Stimulated activated CD8-positive, alpha-beta memory T cell treated with anti-CD3 and anti-CD28 coated beads, Interleukin-7, amount 100 ng/mL, for 4 hours (primary cell): Measurements from ENCODE around the gene MTA1.

Experiments
- DNase-seq, 2 donors: peaks; one replicate each; pipeline ENCODE4 v3.0.0-alpha.2; 2020; ENCODE audit warnings: low read depth in 2 of 2

Gene MTA1

DNA sequence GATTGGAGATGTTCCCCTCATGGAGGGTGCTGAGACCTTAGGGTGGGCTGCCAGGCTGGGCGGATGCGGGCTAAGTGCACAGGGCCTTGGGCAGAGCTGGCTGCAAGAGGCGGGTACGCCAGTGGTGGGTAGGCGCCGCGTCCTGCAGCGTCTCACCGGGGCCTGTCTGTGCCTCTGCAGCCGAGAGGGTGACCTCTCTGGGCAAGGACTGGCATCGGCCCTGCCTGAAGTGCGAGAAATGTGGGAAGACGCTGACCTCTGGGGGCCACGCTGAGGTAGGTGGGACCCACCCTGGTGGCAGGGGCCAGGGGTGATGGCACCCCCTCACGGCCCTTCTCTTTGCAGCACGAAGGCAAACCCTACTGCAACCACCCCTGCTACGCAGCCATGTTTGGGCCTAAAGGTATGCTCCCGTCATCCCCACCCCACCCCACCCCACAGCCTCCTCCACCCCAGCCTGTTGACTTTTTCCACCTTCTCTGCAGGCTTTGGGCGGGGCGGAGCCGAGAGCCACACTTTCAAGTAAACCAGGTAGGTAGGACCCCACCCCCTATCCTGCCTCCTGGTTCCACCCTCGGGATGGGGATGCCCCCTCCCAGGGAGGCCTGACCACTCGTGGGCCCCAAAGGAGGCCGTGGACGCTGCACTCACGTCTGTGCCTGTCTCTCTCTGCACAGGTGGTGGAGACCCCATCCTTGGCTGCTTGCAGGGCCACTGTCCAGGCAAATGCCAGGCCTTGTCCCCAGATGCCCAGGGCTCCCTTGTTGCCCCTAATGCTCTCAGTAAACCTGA lies 68.6 kb downstream of the MTA1 start:
- no peak for DNase-seq

DNA sequence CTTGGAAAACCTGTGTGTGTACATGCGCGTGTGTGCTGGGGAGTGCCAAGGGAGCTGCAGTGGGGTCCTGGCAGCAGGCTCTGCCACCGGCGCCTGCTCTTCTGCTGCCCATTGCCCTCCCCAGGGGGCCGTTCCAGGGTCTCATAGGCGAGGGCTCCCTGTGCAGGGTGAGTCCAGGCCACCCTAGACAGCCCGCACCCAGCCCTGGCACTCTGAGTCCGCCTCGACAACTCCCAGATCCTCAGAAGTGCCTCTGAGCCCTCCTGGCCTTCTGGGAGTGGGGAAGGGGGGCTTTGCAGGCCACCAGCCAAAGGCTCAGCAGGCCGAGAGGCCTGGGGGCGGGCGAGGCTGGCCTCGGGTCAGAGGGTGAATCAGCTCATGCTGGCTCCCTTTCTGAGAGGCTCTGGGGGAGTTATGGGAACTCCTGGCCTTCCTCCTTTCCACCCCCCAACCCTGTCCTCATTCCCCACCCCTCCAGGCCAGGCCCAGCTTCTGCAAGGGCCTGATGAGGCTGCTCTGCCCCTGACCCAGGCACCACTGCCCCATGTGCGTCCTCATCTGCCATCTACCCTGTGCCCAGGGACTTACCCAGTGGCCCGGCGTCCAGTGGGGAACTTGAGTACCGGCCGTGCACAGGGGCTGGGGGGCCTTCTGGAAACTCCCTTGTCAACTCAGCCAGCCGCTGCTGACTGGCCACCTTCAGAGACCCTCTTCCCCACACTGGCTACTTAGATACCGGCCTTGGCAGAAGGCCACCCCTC lies 69.3 kb downstream of the MTA1 start:
- no peak for DNase-seq

DNA sequence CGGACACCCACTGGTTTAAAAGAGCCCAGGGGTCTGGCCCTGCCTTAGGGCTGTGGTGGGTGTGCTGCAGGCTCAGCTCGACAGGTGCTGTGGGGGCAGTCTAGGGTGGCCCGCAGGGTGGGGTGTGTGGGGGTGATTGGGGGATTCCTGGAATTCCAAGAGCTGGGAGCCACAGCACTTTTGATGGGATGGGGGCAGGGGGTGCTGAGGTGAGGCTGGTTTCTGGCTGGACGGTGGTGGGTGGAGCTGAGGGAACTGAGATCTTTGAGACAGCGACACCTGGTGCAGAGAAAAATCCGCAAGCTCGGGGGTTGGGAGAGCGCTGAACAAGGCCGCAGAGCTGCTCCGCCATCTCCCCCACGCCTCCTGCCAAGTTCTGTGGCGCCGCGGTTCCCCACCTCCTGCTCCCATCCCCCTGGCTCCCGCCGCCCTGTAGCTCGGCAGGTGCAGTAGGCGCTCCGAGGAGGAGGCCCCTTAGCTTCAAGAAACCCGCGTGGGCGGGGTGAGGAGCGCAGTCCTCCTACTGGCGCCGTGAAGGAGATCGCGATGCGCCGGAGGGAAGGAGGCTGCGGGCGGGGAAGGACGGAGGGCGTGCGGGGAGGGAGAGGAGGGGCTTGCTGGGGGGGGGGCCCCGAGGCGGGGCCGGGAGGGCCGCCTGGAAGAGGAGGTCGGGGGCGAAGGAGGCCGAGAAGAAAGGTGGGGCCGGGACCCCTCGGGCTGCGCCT lies 70.1 kb downstream of the MTA1 start:
- DNase-seq = peak; percentile 73 to 81

DNA sequence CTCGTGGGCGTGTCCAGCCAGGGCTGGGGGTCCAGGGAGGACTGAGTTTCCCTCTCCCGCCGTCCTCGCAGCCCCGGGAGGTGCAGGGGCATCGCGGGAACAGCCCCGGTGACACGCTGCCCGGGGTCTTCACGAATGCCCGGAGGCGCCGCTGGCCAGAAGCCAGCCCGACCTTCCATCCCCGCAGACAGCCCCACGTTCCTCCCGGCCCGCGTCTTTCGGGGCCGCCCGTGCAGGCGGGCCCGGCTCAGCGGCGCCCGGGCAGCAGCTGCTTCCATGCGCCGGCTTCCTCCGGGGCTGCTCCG lies 70.6 kb downstream of the MTA1 start:
- DNase-seq = no peak

DNA sequence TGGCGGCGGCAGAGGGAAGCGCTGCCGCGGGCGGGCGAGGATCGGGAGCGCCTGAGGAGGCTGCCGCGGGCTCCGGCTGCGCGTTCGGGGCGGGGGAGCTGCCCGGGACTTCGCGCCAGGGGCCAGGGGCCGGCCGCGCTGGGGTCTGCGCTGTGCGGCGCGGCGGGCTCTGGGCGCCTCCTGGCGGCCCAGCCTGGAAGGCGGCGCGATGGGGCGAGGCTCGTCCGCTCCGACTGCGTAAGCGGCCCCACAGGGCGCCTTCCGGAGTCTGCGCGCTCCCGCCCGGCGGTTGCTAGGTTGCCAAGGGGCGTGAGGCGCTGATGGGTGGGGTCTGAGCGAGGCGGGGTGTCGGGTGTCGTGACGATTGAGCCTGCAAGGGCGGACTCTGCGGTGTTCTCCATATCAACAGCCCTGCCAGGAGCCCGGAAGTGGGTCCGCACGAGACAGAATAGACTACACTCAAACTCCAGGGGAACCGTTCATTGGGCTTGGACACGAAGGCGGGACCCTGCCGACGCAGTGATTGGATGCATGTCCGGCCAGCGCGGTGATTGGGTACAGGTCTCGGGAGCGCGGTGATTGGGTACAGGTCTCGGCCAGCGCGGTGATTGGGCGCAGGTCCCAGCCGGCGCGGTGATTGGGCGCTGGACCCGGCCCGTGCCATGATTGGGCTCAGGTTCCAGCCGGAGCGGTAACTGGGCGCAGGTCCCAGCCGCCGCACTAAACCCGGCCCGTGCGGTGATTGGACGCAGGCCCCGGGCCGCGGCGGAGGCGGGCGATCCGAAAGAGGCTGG lies 71.1 kb downstream of the MTA1 start, which contains the start of gene TEDC1:
TSS of gene TEDC1 (plus strand) at position 675 of the 794 bp plus-strand sequence. CDS start 130 bp downstream, outside the sequence.
- peak; percentile 99 for DNase-seq

DNA sequence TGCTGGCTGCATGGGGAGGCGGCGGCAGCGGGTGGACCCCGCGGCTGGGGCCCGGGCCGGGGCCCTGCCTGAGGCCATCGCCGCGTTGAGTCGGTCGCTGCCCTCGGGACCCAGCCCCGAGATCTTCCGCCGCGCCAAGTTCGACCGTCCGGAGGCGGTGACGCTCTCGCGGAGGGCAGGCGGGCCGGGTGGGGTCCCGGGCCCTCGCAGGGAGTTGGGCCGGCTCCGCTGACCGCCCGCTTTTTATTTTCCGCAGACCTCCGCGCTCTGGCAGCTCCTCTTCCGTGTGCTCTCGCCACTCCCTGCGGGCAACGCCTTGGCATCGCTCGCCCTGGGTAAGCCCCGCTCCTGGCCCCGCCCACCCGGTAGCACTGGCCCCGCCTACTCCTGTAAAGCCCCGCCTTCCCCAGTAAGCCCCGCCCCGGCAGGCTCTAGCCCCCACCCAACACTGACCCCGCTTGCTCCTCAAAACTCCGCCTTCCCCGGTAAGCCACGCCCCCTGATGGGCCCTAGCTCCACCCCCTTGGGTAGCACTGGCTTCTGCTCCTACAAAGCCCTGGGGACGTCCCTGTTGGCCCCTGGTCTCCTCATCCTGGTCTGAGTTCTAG lies 71.8 kb downstream of the MTA1 start:
- peak; percentile 75 for DNase-seq

DNA sequence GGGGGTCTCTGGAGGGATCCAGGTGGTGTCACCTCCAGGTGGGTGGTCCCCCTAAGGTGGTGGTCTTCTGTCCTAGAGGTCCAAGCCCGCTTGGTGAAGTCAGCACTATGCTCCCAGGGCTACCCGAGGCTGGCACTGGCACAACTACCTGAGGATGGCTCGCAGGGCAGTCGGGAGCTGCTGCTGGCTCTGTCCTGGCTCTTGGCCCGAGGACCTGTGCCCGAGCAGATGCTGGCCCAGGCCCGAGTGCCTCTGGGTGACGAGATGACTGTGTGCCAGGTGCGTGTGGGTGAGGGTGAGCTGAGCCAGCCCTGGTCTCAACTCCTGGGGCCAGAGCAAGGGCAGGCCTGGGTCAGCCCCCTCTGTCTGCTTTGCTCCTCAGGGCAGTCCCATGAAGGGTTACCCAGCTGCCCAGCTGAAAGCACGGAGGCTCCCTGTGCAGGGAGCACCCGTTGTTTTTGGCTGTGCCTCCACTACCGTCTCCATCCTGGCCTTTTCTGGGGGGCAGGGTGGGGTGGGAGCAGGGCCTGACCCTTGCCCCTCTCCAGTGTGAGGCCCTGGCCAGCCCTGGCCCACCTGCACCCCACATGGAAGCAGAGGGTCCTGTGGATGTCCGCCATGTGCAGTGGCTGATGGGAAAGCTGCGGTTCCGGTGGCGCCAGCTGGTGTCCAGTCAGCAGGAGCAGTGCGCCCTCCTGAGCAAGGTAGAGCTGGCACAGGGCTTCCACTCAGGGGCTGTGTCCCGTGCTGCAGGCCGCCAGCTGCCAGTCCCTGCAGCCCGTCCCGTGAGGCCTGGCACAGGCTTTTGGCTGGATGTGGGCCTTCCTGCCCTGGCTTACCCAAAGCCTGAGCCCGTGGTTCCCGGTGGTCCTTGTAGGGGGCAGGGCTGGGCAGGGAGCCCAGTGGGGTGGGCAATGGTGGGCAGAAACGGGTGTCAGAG lies 72.7 kb downstream of the MTA1 start:
- DNase-seq = no peak

DNA sequence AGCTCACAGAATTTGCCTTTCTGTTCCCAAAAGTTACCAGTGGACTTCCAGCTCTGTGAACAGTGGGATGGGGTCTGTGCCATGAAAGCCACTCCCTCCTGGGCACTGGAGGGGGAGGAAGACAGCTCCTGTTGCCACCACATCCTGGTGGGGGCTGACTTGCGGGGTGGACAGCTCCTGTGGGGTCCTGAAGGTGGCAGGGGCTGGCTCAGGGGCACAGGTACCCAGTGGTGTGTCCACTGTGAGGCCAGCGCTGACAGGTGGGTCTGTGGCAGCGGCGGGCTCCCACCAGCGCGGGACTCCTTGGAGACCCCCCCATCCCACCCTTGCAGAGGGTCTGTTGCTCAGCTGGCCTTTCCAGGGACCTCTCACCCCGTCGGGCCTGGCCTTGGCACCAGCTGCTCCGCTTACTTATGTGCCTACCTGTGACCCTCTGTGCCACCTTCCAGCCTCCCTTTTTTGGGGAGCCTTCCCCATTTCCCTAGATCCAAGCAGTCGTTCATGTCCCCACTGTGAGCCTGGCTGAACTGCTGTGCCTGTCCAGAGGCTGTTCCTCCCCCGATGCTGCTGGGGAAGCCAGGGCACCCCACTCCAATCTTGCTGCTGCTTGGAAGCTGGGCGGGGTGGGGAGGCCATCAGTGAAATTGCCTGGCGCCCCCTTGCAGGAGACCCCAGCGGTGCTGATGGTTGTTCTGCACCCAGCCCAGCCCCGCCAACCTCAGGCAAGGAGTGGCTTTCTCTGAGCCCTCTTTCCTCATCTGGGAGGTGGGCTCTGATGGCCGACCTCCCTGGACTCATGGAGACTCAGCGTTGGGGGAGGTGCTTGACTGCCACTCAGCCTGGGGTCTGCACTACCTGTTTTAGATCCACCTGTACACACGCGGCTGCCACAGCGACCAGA lies 73.6 kb downstream of the MTA1 start:
- DNase-seq = no peak

DNA sequence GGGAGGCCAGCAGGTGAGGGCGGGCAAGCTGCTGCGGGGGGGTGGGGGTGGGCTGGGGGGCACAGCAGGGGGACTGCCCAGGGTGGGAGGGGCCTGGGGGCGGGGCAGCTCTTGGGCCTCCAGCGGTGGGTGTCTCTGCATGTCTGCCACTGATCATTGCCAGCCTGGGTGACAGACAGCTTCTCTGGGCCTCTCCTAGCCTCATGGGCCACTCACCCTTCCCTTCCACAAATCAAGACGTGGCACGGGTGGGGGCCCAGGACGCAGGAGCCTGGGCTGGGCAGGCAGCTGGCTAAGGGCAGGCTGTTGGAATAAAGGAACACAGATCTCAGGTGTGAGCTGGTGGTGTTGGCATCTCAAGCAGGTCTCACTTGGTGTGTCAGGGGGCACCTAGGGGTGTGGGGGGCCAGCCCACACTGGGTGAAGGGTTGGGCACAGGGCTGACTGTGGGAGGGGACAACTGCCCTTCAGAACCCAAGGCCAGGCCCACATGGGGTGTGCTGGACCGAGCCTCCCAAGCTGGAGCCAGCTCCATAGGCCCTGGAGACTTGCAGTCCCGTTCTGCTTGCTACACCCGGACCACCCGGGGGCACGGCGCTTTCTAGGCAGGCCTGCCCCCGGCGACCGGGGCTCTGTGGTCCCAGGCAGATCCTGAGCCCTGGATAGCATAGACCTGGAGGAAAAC lies 74.4 kb downstream of the MTA1 start:
- DNase-seq = no peak

DNA sequence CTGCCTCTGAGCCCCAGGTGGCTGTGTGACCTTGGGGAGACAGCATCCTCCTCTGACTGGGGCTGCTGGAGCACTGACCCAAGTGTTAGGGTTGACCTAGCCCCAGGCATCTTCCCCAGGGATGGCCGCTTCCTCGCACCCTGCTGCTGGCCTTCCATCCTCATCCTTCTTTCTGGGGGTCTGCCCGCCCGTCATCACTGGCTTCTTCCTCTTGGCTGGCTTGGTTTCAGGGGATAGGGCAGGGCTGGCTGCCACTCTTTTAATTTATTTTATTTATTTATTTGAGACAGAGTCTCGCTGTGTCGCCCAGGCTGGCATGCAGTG lies 74.9 kb downstream of the MTA1 start:
- DNase-seq = no peak

DNA sequence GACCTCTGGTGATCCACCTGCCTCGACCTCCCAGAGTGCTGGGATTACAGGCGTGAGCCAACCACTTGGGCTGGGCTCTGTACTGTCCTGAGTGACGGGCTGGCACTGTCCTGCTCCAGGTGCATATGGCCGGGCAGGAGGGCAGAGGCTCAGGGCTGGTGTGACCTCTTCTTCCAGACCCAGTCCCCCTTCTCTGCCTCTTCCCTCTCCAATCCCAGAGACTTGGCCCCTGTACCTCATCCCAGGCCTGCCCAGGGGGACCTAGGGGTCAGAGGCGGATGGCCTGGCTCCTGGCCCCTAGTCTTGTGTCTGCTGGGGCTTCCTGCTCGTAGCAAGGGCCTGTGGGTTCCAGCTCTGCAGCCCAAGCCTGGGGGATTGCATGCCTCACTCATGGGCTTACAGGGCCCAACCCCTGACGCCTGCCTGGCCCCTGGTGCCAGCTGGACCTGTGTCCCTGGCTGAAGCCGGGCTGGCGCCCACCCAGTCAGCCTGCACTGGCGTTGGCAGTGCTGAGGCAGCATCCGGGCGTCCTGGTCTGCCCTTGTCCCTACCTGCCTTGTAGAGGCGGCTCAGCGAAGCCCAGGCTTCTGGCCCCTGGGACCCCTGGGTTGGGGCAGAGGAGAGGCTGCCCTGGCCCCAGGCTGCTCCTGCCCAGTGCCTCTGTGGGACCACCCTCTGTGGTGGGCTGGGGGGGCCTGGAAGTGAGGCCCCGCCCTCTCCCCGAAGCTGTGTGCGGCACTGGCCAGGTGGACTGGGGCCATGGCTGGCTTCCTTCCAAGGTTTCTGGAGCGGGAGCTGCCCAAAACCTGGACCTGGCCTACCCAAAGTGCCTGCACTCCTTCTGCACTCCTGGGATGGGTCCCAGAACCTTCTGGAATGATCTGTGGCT lies 75.7 kb downstream of the MTA1 start:
- DNase-seq = no peak

DNA sequence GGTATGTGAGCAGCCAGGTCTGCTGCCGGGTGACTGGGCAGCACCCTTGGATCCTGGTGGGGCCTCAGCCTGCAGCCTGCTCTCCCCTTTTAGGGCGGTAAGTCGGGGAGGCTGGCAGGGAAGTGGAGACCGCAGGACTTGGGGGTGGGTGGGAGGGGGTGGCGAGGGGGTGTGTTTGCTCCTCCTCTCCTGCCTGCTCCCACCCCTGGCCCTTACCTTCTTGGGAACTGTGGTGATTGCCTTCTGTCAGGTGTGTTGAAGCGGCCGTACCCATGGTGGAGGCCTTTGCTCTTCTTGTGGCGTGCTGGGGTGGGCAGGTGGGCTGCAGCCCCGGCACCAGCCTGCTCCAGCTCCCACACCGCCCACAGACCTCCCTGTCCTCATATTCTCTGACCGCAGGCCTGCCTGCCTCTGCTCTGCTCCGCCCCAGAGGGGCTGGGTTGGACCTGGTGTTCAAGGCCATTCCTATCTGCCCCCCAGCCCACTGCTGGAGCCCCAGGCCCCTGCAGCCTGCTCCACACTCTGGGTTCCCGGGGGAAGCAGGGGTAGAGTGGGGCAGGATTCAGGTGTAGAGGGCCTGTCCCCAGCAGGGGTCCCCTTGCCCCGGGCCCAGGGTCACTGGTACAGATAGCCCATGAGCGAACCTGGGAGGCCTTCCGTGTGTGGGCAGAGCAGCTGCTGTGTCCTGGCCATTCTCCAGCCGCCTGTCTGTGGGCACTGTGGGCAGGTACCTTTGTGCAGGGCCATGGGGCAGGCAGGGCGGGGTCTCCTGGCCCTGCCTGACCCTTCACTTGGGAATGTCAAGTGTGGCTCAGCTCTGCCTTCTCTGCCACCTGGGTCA lies 76.6 kb downstream of the MTA1 start:
- DNase-seq = no peak

DNA sequence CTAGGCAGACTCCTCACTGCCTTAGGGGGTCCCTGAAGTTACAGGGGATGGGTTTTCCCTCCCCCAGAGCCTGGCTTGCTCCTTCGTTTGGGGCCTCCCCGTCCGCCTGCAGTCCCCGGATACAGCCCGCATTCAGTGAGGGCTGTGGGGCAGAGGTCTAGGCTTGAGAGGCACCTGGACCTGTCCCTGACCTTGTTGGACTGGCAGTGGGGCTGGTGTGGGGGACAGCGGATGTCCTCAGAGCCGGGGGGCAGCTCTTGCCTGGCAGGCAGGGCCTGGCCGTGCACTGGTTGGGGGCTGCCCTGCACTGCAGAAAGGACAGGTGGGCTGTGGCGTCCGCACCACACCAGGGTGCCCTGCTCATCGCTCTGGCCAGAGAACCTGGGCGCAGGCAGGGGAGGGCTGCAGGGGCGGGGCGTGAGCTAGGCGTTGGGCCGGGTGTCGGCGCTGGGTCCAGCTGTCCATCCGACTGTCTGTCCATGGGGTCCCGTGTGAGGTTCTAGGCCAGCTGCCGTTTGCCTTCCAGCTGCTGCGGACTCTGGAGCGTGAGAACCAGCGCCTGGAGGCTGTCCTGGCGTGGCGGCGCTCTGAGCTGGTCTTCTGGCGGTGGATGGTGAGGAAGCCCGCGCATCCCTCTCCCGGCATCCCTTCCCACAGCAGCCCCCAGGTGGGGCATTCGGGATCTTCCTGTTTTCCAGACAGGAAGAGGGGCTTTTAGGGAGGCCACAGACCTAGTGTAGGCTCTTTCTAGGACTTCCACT lies 77.4 kb downstream of the MTA1 start:
- DNase-seq = no peak

DNA sequence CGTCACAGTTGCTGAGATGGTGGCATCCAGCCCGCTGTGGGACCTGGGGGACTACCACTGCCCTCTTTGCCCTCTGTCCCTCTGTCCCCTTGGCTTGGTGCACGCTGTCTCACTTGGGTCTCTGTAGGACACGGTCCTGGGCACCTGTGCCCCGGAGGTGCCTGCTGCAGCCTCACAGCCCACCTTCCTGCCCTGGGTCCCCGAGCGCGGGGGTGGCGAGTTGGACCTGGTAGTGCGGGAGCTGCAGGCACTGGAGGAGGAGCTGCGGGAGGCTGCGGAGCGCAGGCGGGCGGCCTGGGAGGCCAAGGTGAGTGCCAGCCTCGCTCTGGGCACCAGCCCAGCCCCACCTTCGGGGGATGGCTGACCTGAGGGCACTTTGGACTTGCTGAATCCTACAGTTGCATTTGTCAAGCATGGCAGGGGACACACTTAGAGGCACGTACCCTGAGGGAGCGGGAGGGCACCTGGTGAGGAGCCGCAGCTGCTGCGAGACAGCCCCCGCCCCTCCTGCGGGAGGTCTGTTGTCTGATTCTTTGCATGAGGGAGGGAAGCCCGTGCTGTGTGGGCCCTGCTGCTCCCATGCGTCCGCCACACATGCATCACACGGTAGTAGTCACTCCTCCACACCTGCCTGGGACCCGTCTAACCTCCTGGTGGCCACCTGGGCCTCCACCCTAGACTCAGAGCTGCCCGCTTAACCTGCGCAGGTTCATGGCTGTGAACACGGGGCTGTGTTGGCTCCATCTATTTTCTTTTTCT lies 78.2 kb downstream of the MTA1 start:
- DNase-seq = no peak
